ENCODE measurements around the gene BFSP2.
"Not testable (repeated sequence)": the region's sequence is repeated elsewhere in the genome, so short reads cannot be mapped to it uniquely, and the experiment has no call there.

The BFSP2 gene

DNA sequence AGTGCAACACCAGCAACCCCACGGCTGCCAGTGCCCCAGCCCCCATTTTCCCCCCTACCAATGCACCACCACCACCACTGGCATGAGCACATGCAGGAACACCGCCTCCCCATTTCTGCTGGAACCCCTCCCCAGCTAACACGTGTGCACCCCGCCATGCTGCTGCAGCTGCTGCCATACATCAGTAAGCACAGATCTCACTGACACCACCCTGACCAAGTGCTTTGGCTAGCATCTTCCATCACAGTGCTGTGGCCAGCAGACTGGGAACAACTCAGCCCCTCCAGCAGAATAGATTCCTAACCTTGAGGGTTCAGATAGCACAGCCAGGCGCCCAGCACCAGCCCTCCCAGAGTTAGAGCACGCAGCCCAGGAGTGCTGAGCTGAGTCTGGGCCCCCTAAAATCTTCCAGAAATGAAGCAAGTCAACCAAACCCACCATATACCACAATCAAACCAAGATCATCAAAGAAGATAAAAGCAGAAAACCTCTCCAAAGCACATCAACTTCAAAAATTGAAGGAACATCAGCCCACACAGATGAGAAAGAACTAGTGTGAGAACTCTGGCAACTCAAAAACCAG is 92.4 kb downstream of the BFSP2 start:
- no peak overlapping the region for H3K4me2 ChIP-seq (ENCODE audit: low read depth, low read length, poor library complexity, severe bottlenecking)
- no peak overlapping the region for H3K4me3 ChIP-seq (ENCODE audit: low read length, poor library complexity, severe bottlenecking)
- H3K79me2 ChIP-seq (ENCODE audit: insufficient read depth, low read length): no peaks in the 10 kb centered on the region
- H3K9ac ChIP-seq (ENCODE audit: low read depth, low read length, poor library complexity, severe bottlenecking): no peak overlapping the region
- H3K9me2 ChIP-seq (replicated peaks; ENCODE audit: low read depth, low read length): no peaks in the 10 kb centered on the region
- no peaks in the 10 kb centered on the region for H3K9me3 ChIP-seq (ENCODE audit: insufficient read depth, low read depth, low read length)
- no peaks in the 10 kb centered on the region for H3K36me3 ChIP-seq (ENCODE audit: insufficient read depth, low read length)
- peaks cover 11% of the 10 kb centered on the region for H3K4me1 ChIP-seq (ENCODE audit: insufficient read depth, low read length, poor library complexity, severe bottlenecking)
- H3K27me3 ChIP-seq (ENCODE audit: insufficient read depth, low read length, poor library complexity, severe bottlenecking): no peaks in the 10 kb centered on the region
- peak overlapping the region; percentile 5; the same call in 1 of the 2 replicates for H2AFZ ChIP-seq (ENCODE audit: low read length)
- TF ChIP-seq, protein P1, sequence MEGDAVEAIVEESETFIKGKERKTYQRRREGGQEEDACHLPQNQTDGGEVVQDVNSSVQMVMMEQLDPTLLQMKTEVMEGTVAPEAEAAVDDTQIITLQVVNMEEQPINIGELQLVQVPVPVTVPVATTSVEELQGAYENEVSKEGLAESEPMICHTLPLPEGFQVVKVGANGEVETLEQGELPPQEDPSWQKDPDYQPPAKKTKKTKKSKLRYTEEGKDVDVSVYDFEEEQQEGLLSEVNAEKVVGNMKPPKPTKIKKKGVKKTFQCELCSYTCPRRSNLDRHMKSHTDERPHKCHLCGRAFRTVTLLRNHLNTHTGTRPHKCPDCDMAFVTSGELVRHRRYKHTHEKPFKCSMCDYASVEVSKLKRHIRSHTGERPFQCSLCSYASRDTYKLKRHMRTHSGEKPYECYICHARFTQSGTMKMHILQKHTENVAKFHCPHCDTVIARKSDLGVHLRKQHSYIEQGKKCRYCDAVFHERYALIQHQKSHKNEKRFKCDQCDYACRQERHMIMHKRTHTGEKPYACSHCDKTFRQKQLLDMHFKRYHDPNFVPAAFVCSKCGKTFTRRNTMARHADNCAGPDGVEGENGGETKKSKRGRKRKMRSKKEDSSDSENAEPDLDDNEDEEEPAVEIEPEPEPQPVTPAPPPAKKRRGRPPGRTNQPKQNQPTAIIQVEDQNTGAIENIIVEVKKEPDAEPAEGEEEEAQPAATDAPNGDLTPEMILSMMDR (conservative IDR thresholded peaks at IDR 0.05; ENCODE audit: low read length): no peak
- TF ChIP-seq EZH2phosphoT487 (IDR thresholded peaks at IDR 0.05; ENCODE audit: borderline replicate concordance): no peak
- H4K20me1 ChIP-seq (ENCODE audit: insufficient read depth, low read length, poor library complexity, severe bottlenecking): no peaks in the 10 kb centered on the region
- H3F3A ChIP-seq (ENCODE audit: low read depth): no peaks in the 10 kb centered on the region

DNA sequence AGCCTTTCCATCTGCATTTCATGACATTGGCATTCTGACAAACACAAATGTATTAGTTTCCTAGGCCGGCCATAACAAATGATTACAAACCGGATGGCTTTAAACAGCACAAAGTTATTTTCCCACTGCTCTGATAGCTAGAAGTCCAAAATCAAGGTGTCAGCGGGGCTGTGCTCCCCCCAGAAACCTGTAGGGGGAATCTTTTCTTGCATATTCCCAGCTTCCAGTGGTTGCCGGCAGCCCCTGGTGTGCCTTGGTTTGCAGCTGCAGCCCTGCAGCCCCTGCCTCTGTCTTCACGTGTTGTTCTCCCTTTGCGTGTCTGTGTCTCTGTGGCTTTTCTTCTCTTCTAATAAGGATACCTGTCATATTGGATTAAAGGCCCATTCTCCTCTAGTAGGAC is 94.6 kb downstream of the BFSP2 start:
- H3F3A ChIP-seq (ENCODE audit: low read depth): no peaks in the 10 kb centered on the region
- H3K9ac ChIP-seq (ENCODE audit: low read depth, low read length, poor library complexity, severe bottlenecking): no peak overlapping the region
- TF ChIP-seq EZH2phosphoT487 (IDR thresholded peaks at IDR 0.05; ENCODE audit: borderline replicate concordance): no peak
- TF ChIP-seq, protein P1 (conservative IDR thresholded peaks at IDR 0.05; ENCODE audit: low read length): peak; percentile 44
- H2AFZ ChIP-seq (ENCODE audit: low read length): no peak overlapping the region
- peaks cover 12% of the 10 kb centered on the region for H3K4me1 ChIP-seq (ENCODE audit: insufficient read depth, low read length, poor library complexity, severe bottlenecking)
- no peaks in the 10 kb centered on the region for H3K79me2 ChIP-seq (ENCODE audit: insufficient read depth, low read length)
- no peak overlapping the region for H3K4me3 ChIP-seq (ENCODE audit: low read length, poor library complexity, severe bottlenecking)
- no peaks in the 10 kb centered on the region for H3K9me2 ChIP-seq (replicated peaks; ENCODE audit: low read depth, low read length)
- no peaks in the 10 kb centered on the region for H3K36me3 ChIP-seq (ENCODE audit: insufficient read depth, low read length)
- no peak overlapping the region for H3K4me2 ChIP-seq (ENCODE audit: low read depth, low read length, poor library complexity, severe bottlenecking)
- no peaks in the 10 kb centered on the region for H3K9me3 ChIP-seq (ENCODE audit: insufficient read depth, low read depth, low read length)
- H3K27me3 ChIP-seq (ENCODE audit: insufficient read depth, low read length, poor library complexity, severe bottlenecking): no peaks in the 10 kb centered on the region
- H4K20me1 ChIP-seq (ENCODE audit: insufficient read depth, low read length, poor library complexity, severe bottlenecking): no peaks in the 10 kb centered on the region

DNA sequence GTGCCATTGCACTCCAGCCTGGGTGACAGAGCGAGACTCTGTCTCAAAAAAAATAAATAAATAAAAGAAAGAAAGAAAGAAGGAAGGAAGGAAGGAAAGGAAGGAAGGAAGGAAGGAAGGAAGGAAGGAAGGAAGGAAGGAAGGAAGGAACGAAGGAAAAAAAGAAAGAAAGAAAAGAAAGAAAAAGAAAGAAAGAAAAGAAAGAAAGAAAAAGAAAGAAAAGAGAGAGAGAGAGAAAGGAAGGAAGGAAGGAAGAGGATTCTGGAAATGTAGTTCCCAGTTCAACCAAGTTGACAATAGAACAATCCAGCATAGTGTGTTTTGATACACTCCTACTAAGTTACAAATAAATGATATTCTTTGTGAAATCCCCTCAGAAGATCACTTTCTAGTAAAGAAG is 102.7 kb downstream of the BFSP2 start:
- H3K79me2 ChIP-seq (ENCODE audit: insufficient read depth, low read length); H2AFZ ChIP-seq (ENCODE audit: low read length); H3K4me3 ChIP-seq (ENCODE audit: low read length, poor library complexity, severe bottlenecking); H4K20me1 ChIP-seq (ENCODE audit: insufficient read depth, low read length, poor library complexity, severe bottlenecking); H3K36me3 ChIP-seq (ENCODE audit: insufficient read depth, low read length); H3K9me3 ChIP-seq (ENCODE audit: insufficient read depth, low read depth, low read length); H3K27me3 ChIP-seq (ENCODE audit: insufficient read depth, low read length, poor library complexity, severe bottlenecking); H3K9ac ChIP-seq (ENCODE audit: low read depth, low read length, poor library complexity, severe bottlenecking); H3F3A ChIP-seq (ENCODE audit: low read depth); H3K4me2 ChIP-seq (ENCODE audit: low read depth, low read length, poor library complexity, severe bottlenecking); H3K9me2 ChIP-seq (replicated peaks; ENCODE audit: low read depth, low read length): not testable (repeated sequence)
- peaks cover 22% of the 10 kb centered on the region for H3K4me1 ChIP-seq (ENCODE audit: insufficient read depth, low read length, poor library complexity, severe bottlenecking)

GRCh38 chr3:133503409-133503808 is 103.6 kb downstream of the BFSP2 start:
- H3K36me3 ChIP-seq (ENCODE audit: insufficient read depth, low read length): no peaks in the 10 kb centered on the region
- no peak overlapping the region for H3K4me3 ChIP-seq (ENCODE audit: low read length, poor library complexity, severe bottlenecking)
- no peak overlapping the region for H3K9ac ChIP-seq (ENCODE audit: low read depth, low read length, poor library complexity, severe bottlenecking)
- H3K9me3 ChIP-seq (ENCODE audit: insufficient read depth, low read depth, low read length): no peaks in the 10 kb centered on the region
- H2AFZ ChIP-seq (ENCODE audit: low read length): no peak overlapping the region
- TF ChIP-seq, protein P1 (conservative IDR thresholded peaks at IDR 0.05; ENCODE audit: low read length): no peak
- no peak for TF ChIP-seq EZH2phosphoT487 (IDR thresholded peaks at IDR 0.05; ENCODE audit: borderline replicate concordance)
- no peaks in the 10 kb centered on the region for H3K9me2 ChIP-seq (replicated peaks; ENCODE audit: low read depth, low read length)
- H3K27me3 ChIP-seq (ENCODE audit: insufficient read depth, low read length, poor library complexity, severe bottlenecking): no peaks in the 10 kb centered on the region
- H3F3A ChIP-seq (ENCODE audit: low read depth): no peaks in the 10 kb centered on the region
- H3K4me2 ChIP-seq (ENCODE audit: low read depth, low read length, poor library complexity, severe bottlenecking): no peak overlapping the region
- H3K79me2 ChIP-seq (ENCODE audit: insufficient read depth, low read length): no peaks in the 10 kb centered on the region
- no peaks in the 10 kb centered on the region for H4K20me1 ChIP-seq (ENCODE audit: insufficient read depth, low read length, poor library complexity, severe bottlenecking)
- H3K4me1 ChIP-seq (ENCODE audit: insufficient read depth, low read length, poor library complexity, severe bottlenecking): peaks cover 22% of the 10 kb centered on the region
